Karpas-422 (cell line): Measurements from ENCODE around the gene TMEM164. TPM values are rescaled to one million over a fixed set of nuclear protein-coding genes. Genes with fewer than 3 reads are reported as not detected.

Experiments
- DNase-seq: peaks from one replicate; pipeline ENCODE4 v3.0.0-alpha.2; 2015
- H2AFZ ChIP-seq: fragments of 200-600 bp; sonication (generic); 2 replicates; pipeline ENCODE4 v1.6.1; 2014; ENCODE audit warnings: antibody characterized with exemption, low read length, mixed read lengths
- H3K27ac ChIP-seq: fragments of 200-600 bp; sonication (generic); 2 replicates; pipeline ENCODE4 v1.5.1; 2014; ENCODE audit warnings: mild to moderate bottlenecking, low read length, moderate library complexity
- H3K27me3 ChIP-seq: fragments of 200-600 bp; sonication (generic); 2 replicates; pipeline ENCODE4 v1.6.1; 2014; ENCODE audit warnings: low read length, mixed read lengths
- H3K36me3 ChIP-seq: fragments of 200-600 bp; sonication (generic); 2 replicates; pipeline ENCODE4 v1.6.1; 2014; ENCODE audit warnings: low read length, mixed read lengths; ENCODE audit not compliant: insufficient read depth
- H3K4me1 ChIP-seq: fragments of 200-600 bp; sonication (generic); 2 replicates; pipeline ENCODE4 v1.6.1; 2014; ENCODE audit warnings: mild to moderate bottlenecking, low read length, mixed read lengths
- H3K4me2 ChIP-seq: fragments of 200-600 bp; sonication (generic); 2 replicates; pipeline ENCODE4 v1.6.1; 2014; ENCODE audit warnings: low read length, low read depth, mild to moderate bottlenecking; ENCODE audit not compliant: poor library complexity, severe bottlenecking
- H3K4me3 ChIP-seq: fragments of 200-600 bp; sonication (generic); 2 replicates; pipeline ENCODE4 v1.5.1; 2014; ENCODE audit warnings: mild to moderate bottlenecking, antibody characterized with exemption, low read length, mixed read lengths
- H3K79me2 ChIP-seq: fragments of 200-600 bp; sonication (generic); 2 replicates; pipeline ENCODE4 v1.6.1; 2014; ENCODE audit warnings: mild to moderate bottlenecking, low read length, mixed read lengths
- H3K9ac ChIP-seq: fragments of 200-600 bp; sonication (generic); 2 replicates; pipeline ENCODE4 v1.6.0; 2014; ENCODE audit warnings: low read length
- H3K9me2 ChIP-seq: fragments of 200-600 bp; sonication (generic), shearing (Covaris generic); replicated peaks from 2 replicates; pipeline ENCODE4 v1.6.0; 2014; ENCODE audit warnings: mild to moderate bottlenecking, low read length, moderate library complexity; ENCODE audit not compliant: insufficient read depth
- H3K9me3 ChIP-seq: fragments of 300-700, 200-600 bp; sonication (generic); 2 replicates; pipeline ENCODE4 v1.6.1; 2014; ENCODE audit warnings: low read length, mixed read lengths
- H4K20me1 ChIP-seq: fragments of 200-600 bp; sonication (generic); 2 replicates; pipeline ENCODE4 v1.6.1; 2014; ENCODE audit warnings: mild to moderate bottlenecking, antibody characterized with exemption, low read length, low read depth; ENCODE audit not compliant: insufficient read depth
- total RNA-seq: library from RNA; depleted of rRNA; stranded (reverse); fragments of >200 nt; shearing (Covaris generic); gene quantifications from 2 replicates; pipeline ENCODE4 v1.2.3, GENCODE V29; 2014; ENCODE audit warnings: low replicate concordance

Gene TMEM164
- total RNA-seq, 1 experiment from 2014 or later, result 14.1 TPM

DNA sequence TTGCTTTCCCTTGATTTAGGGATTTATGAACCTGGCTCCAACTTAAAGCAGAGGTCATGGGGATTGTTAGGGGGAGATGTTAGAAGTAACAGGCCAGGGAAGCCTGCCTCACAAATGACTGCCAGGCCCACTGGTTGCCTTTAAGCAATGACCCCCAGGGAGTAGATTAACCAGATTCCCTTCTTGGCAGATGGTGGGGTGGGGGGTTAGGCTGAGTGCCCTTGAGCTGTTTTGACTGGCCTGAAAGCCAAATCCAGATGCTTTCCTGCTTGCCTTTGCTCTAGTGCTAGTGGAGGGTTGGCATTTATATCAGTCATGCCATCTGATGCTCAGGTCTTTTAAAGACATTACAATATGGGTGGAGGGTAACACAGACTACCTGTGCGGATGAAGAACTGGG lies 128.1 kb downstream of the TMEM164 start:
- Histone ChIP-seq H3K4me2 (no peak overlapping the region), H3K9ac (no peak overlapping the region), H3K27ac (no peak overlapping the region), H3K79me2 (no peaks in the 10 kb centered on the region), H4K20me1 (no peaks in the 10 kb centered on the region), H3K4me1 (peaks cover 2% of the 10 kb centered on the region), H3K36me3 (no peaks in the 10 kb centered on the region), H3K9me3 (no peaks in the 10 kb centered on the region), H3K4me3 (no peak overlapping the region), H2AFZ (no peak overlapping the region), H3K9me2 (no peaks in the 10 kb centered on the region), H3K27me3 (no peaks in the 10 kb centered on the region)
- no peak for DNase-seq

DNA sequence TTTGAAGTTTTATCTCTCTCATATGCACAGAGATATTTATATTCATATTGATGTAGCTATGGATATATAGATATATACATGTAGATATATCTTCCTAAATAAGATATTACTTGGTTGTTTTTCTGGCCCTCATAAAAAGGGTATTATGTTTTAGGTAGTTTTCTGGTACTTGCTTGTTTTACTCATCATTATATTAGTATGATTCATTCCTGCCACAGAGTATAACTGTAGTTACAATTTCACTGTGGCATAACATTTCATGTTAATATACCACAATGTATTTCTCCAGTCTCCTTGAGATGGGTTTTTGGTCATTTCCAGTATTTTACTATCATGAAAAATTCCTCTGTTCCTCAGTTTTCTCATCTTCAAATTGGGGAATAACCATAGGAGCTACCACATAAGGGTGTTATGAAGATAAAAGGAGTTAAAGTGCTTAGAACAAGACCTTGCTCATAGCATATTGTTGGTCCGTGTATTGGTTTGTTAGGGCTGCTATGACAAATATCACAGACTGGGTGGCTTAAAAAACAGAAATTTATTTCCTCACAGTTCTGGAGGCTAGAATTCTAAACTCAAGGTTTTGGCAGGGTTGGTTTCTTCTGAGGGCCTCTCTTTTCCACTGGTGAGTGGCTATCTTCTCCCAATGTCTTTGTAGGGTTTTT lies 129.7 kb downstream of the TMEM164 start:
- H3K36me3 ChIP-seq, result no peaks in the 10 kb centered on the region
- H3K27ac ChIP-seq, result no peak overlapping the region
- H3K4me2 ChIP-seq, result no peak overlapping the region
- H2AFZ ChIP-seq, result no peak overlapping the region
- no peak for DNase-seq
- H3K9me2 ChIP-seq, result no peaks in the 10 kb centered on the region
- no peaks in the 10 kb centered on the region for H3K9me3 ChIP-seq
- H3K79me2 ChIP-seq, result no peaks in the 10 kb centered on the region
- no peaks in the 10 kb centered on the region for H3K27me3 ChIP-seq
- no peaks in the 10 kb centered on the region for H3K4me1 ChIP-seq
- no peak overlapping the region for H3K4me3 ChIP-seq
- no peak overlapping the region for H3K9ac ChIP-seq
- no peaks in the 10 kb centered on the region for H4K20me1 ChIP-seq

DNA sequence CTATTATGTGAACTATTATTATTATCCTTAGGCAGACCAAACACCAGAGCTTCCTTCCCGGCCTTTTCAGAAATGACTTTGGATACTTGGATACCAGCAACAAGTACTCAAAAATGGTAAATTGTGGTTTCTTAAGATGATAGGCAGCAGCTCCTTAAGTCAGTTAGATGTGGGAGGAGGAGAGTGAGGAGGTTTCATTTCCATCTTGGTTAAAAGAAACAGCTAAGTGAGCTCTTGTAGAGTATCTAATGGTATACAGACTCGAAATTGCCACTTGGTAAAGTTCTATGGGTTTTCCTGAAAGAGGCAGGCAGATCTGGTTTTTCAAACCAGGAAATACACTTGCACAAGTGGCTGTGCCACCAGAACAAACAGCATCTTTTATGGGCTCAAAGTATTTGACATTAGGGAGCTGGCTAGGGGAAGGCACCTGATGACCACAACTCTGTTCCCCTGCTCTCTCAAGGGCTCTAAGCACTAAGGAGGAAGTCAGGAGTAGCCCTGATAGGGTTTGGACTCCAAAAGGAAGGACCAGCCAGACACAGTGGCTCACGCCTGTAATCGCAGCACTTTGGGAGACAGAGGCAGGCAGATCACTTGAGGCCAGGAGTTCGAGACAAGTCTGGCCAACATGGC lies 130.9 kb downstream of the TMEM164 start:
- Histone ChIP-seq H3K79me2 (no peaks in the 10 kb centered on the region), H3K27me3 (no peaks in the 10 kb centered on the region), H3K9me2 (no peaks in the 10 kb centered on the region), H3K27ac (no peak overlapping the region), H3K36me3 (no peaks in the 10 kb centered on the region), H3K9me3 (no peaks in the 10 kb centered on the region), H3K9ac (no peak overlapping the region), H2AFZ (no peak overlapping the region), H3K4me1 (no peaks in the 10 kb centered on the region), H3K4me2 (no peak overlapping the region), H3K4me3 (no peak overlapping the region), H4K20me1 (no peaks in the 10 kb centered on the region)
- no peak for DNase-seq

DNA sequence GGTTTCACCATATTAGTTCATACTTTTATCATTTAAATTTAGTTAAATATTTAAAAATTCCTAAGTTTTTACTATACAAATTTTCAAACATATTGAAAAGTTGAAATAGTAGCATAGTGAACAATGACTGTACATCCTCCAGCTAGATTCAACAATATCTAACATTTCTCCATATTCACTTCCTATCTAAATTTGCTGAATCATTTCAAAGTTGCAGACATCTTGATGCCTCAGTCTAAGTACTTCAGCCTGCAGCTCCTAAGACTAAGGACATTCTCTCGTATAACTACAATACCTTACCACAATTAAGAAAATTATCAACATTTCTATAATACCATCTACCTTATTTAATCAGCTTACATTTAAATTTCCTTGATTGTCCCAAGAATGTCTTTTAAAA lies 132.7 kb downstream of the TMEM164 start:
- Histone ChIP-seq H3K9me2 (no peaks in the 10 kb centered on the region), H3K27ac (no peak overlapping the region), H3K79me2 (no peaks in the 10 kb centered on the region), H3K27me3 (no peaks in the 10 kb centered on the region), H3K4me2 (no peak overlapping the region), H3K9me3 (no peaks in the 10 kb centered on the region), H3K36me3 (no peaks in the 10 kb centered on the region), H3K4me3 (no peak overlapping the region), H3K4me1 (no peaks in the 10 kb centered on the region), H2AFZ (no peak overlapping the region), H3K9ac (no peak overlapping the region), H4K20me1 (no peaks in the 10 kb centered on the region)
- no peak for DNase-seq

DNA sequence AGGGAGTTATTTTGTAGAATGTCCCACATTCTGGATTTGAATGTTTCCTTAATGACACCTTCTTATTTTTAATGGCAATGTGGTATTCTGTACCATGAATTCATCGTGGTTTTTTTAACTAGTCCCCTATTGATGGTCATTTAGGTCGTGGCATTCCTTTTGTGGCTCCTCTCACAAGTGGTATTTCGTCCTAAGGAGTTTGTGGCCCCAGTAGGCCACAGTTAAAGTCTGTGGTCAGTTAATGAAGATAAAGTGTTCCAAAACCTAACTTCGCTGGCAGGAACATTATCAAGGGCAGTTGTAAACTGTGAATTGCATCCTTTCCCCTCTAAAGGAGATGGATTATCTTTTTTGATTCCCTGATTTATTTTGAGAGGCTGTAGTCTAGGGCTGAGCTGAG lies 133.2 kb downstream of the TMEM164 start:
- H3K36me3 ChIP-seq, result no peaks in the 10 kb centered on the region
- H3K9me3 ChIP-seq, result no peaks in the 10 kb centered on the region
- H3K4me1 ChIP-seq, result no peaks in the 10 kb centered on the region
- H3K4me2 ChIP-seq, result no peak overlapping the region
- no peak overlapping the region for H3K27ac ChIP-seq
- no peaks in the 10 kb centered on the region for H3K9me2 ChIP-seq
- no peak overlapping the region for H3K9ac ChIP-seq
- no peaks in the 10 kb centered on the region for H4K20me1 ChIP-seq
- H3K79me2 ChIP-seq, result no peaks in the 10 kb centered on the region
- no peaks in the 10 kb centered on the region for H3K27me3 ChIP-seq
- no peak for DNase-seq
- H3K4me3 ChIP-seq, result no peak overlapping the region
- no peak overlapping the region for H2AFZ ChIP-seq

DNA sequence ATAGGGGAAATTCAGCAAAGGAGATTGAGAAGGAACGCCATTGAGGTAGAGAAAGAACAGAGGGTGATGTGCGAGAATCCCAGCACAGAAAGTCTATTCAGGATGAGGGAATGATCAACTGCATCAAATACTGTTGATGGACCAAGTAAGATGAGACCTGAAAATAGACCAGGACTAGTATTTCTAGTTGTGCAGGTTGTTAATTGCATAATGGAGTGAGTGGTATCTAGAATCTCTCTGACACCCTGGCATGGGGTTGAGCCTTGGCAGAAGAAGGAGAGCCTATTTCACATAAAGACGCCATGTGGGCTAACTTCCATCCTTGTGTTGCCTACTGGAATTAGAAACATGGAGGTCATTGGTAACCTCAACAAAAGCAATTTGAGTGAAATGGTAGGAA lies 135.6 kb downstream of the TMEM164 start:
- no peak overlapping the region for H2AFZ ChIP-seq
- H3K27me3 ChIP-seq, result no peaks in the 10 kb centered on the region
- H3K9me3 ChIP-seq, result no peaks in the 10 kb centered on the region
- H3K36me3 ChIP-seq, result no peaks in the 10 kb centered on the region
- H3K9ac ChIP-seq, result no peak overlapping the region
- H3K79me2 ChIP-seq, result no peaks in the 10 kb centered on the region
- DNase-seq, result no peak
- no peaks in the 10 kb centered on the region for H4K20me1 ChIP-seq
- no peak overlapping the region for H3K4me3 ChIP-seq
- H3K9me2 ChIP-seq, result no peaks in the 10 kb centered on the region
- no peak overlapping the region for H3K27ac ChIP-seq
- H3K4me2 ChIP-seq, result no peak overlapping the region
- no peaks in the 10 kb centered on the region for H3K4me1 ChIP-seq

DNA sequence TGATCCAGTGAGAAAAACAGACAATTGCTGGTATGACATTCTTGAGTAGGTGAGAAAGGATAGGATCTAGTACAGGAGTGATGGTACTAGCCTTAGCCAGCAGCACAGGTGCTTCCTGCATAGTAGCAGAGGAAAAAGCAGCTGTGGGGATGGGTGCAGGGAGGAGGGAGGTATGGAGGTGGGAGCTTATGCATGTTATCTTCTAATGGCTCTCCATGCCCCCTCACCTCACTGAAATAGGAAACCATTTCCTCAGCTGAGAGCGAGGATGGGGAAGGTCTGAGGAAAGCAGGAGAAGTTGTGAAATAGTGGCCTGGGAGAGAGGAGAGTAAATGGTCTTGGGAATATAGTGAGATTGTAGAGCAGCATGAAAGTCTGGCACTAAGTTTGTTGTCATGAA lies 136.3 kb downstream of the TMEM164 start:
- no peaks in the 10 kb centered on the region for H3K79me2 ChIP-seq
- no peak overlapping the region for H3K4me3 ChIP-seq
- no peaks in the 10 kb centered on the region for H3K4me1 ChIP-seq
- H3K27me3 ChIP-seq, result no peaks in the 10 kb centered on the region
- no peaks in the 10 kb centered on the region for H4K20me1 ChIP-seq
- H2AFZ ChIP-seq, result no peak overlapping the region
- no peak overlapping the region for H3K27ac ChIP-seq
- H3K36me3 ChIP-seq, result no peaks in the 10 kb centered on the region
- H3K9ac ChIP-seq, result no peak overlapping the region
- DNase-seq, result no peak
- no peaks in the 10 kb centered on the region for H3K9me2 ChIP-seq
- H3K4me2 ChIP-seq, result no peak overlapping the region
- H3K9me3 ChIP-seq, result no peaks in the 10 kb centered on the region

DNA sequence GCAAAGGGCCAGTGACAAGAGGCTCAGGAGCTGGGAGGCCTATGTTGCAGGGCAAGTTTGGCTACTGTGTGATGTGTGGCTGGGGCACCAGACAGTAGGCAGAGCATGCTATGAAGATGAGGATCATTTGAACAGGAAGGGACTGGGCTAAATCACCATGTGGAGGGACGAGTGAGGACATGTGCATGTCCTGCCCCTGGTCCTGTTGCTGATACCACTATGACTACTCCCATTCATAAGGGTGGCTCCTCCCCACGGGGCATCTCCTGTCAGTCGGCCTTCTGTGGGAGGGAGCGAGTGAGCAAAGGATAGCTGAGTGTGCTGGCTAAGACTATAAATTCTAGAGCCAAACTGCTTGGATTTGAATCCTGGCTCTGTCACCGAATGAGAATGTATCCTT lies 139.2 kb downstream of the TMEM164 start:
- no peak for DNase-seq
- no peaks in the 10 kb centered on the region for H3K36me3 ChIP-seq

More for the DNA sequence above, 139.2 kb downstream of the TMEM164 start:
- Histone ChIP-seq H3K79me2 (no peaks in the 10 kb centered on the region), H3K9me3 (no peaks in the 10 kb centered on the region), H3K4me1 (peaks cover 5% of the 10 kb centered on the region; the same call in 1 of the 2 replicates), H4K20me1 (no peaks in the 10 kb centered on the region), H3K9ac (no peak overlapping the region), H3K9me2 (no peaks in the 10 kb centered on the region), H3K4me2 (no peak overlapping the region), H2AFZ (no peak overlapping the region), H3K4me3 (no peak overlapping the region), H3K27me3 (no peaks in the 10 kb centered on the region), H3K27ac (no peak overlapping the region)
